ENCODE data around the gene EPN3. TPM values are rescaled to one million over a fixed set of nuclear protein-coding genes. Genes with fewer than 3 reads are reported as not detected.

EPN3 gene
- total RNA-seq, 2 donors from 2014 or later = 18.3 to 79.8 TPM

DNA sequence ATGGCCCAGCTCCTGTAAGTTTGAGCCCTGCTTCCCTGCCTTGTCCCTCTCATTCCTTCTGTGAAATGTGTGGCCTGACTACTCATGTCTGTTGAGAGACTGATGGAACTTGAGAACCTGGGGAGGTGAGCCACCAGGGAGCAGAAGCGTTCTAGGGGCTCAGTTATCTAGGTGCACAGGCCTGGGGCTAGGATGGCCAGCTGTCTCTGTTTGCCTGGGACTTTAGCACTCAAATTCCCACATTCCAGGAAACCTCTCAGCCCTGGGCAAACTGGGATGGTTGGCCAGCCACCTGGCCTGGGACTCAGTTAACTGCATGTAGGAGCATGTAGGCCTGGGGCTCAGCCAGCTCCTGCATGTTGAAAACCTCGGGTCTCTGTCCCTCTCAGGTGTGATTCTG lies 9.3 kb upstream of the EPN3 start:
- Histone ChIP-seq H3K4me3 (no peak overlapping the region), H3K27ac (no peak overlapping the region), H3K4me1 (no peaks in the 10 kb centered on the region), H3K27me3 (no peaks in the 10 kb centered on the region), H3K9me3 (no peaks in the 10 kb centered on the region), H3K9ac (ENCODE audit: low read depth in 2 of 2, low read length in 2 of 2) (no peak overlapping the region), H3K36me3 (no peaks in the 10 kb centered on the region)
- TF ChIP-seq, protein P1, sequence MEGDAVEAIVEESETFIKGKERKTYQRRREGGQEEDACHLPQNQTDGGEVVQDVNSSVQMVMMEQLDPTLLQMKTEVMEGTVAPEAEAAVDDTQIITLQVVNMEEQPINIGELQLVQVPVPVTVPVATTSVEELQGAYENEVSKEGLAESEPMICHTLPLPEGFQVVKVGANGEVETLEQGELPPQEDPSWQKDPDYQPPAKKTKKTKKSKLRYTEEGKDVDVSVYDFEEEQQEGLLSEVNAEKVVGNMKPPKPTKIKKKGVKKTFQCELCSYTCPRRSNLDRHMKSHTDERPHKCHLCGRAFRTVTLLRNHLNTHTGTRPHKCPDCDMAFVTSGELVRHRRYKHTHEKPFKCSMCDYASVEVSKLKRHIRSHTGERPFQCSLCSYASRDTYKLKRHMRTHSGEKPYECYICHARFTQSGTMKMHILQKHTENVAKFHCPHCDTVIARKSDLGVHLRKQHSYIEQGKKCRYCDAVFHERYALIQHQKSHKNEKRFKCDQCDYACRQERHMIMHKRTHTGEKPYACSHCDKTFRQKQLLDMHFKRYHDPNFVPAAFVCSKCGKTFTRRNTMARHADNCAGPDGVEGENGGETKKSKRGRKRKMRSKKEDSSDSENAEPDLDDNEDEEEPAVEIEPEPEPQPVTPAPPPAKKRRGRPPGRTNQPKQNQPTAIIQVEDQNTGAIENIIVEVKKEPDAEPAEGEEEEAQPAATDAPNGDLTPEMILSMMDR (IDR thresholded peaks at IDR 0.05) = no peak
- intact Hi-C loops (cut with DNase I) = no loop called here
- no peak for DNase-seq

DNA sequence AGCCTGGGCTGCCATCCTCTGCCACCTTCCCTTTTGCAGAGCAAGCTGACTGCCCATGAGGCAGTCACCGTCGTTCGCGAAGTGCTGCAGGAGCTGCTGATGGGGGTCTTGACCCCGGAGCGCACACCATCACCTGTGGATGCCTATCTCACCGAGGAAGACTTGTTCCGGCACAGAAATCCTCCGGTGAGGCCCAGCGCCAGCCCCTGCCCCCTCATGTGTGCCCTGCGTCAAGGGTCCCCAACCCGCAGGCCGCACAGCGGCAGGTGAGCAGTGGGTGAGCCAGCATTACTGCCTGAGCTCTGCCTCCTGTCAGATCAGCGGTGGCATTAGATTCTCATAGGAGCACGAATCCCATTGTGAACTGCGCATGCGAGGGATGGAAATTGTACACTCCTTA lies 7.7 kb upstream of the EPN3 start:
- intact Hi-C loops (cut with DNase I) = no loop called here
- H3K9ac ChIP-seq (ENCODE audit: low read depth in 2 of 2, low read length in 2 of 2) = no peak overlapping the region
- no peaks in the 10 kb centered on the region for H3K27me3 ChIP-seq
- H3K4me1 ChIP-seq = no peaks in the 10 kb centered on the region
- DNase-seq = no peak
- H3K9me3 ChIP-seq = no peaks in the 10 kb centered on the region
- TF ChIP-seq, protein P1 (IDR thresholded peaks at IDR 0.05) = no peak
- no peak overlapping the region for H3K4me3 ChIP-seq
- H3K36me3 ChIP-seq = no peaks in the 10 kb centered on the region
- no peak overlapping the region for H3K27ac ChIP-seq

DNA sequence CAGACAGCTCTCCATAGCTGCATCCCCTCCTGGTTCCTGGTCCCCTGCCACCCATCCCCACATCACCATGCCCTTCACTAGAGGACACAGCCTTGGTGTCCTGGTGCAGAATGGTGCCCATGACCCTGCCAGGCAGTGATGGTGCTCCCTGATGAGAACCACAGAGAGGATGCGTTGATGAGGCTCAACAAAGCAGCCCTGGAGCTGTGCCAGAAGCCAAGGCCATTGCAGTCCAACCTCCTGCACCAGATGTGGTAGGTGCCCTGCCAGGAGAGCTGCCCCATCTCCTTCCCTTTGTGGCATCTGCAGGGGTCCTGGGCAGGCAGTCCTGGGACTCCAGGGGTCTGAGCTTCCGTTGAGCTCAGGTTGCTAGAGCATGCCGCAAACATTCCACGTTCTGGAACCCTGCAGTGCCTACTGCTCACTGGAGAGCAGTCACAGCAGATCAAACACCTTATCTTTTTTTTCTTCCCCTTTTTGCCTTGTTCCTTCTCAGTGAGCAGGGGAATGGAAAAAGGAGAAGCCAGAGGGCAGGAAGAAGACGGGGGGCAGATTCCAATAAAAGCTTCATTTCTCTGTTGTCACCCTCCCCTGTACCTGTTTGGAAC lies 5.3 kb upstream of the EPN3 start:
- no peak overlapping the region for H3K9ac ChIP-seq (ENCODE audit: low read depth in 2 of 2, low read length in 2 of 2)
- H3K27me3 ChIP-seq = peaks cover 7% of the 10 kb centered on the region
- intact Hi-C loops (cut with DNase I) = no loop called here
- TF ChIP-seq, protein P1 (IDR thresholded peaks at IDR 0.05) = no peak
- no peak for DNase-seq
- H3K4me3 ChIP-seq = no peak overlapping the region
- no peaks in the 10 kb centered on the region for H3K9me3 ChIP-seq
- H3K4me1 ChIP-seq = no peaks in the 10 kb centered on the region
- no peaks in the 10 kb centered on the region for H3K36me3 ChIP-seq
- H3K27ac ChIP-seq = no peak overlapping the region

DNA sequence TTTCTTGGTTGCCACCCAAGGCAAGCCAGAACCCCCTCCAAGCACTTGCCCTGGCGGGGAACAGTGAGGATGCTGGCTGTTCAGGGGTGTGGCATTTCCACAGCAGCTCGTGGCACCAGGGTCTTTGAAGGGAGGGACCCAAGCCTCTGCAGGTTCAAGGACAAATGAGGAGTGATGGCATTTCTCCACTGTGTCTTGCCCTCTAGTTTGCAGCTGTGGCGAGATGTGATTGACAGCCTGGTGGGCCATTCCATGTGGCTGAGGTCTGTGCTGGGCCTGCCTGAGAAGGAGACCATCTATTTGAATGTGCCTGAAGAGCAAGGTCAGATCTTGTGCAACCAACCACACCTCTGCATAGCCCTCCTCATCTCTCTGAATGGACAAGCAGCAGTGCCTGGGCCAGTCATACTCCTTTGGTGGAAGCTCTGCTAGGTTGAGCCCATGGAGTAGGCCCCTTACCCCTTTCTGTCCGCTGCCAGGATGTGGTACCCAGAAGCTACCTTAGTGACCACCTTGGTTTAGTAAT lies 4.5 kb upstream of the EPN3 start:
- DNase-seq = no peak
- Histone ChIP-seq H3K9ac (ENCODE audit: low read depth in 2 of 2, low read length in 2 of 2) (no peak overlapping the region), H3K4me1 (no peaks in the 10 kb centered on the region), H3K9me3 (no peaks in the 10 kb centered on the region), H3K27ac (no peak overlapping the region), H3K36me3 (no peaks in the 10 kb centered on the region), H3K27me3 (peaks cover 7% of the 10 kb centered on the region), H3K4me3 (no peak overlapping the region)
- TF ChIP-seq, protein P1 (IDR thresholded peaks at IDR 0.05) = no peak
- intact Hi-C loops (cut with DNase I) = no loop called here

DNA sequence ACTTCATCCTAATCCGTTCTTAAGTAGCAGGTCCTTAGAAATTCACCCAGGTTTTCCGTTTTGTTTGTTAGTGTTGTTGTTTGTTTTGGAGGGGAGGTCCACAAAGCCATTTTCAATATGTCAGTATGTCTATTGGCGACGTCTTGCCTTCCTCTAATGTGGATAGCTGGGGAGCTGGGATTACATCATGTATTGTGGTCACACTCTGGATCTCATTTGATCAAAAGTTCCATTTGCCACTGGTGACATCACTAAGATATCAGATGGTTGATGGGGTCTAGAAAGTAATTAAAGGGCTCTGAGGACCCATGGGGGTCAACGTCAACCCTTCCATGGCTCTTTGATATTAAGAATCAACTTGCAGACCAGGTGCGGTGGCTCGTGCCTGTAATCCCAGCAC lies 2.7 kb upstream of the EPN3 start:
- Histone ChIP-seq H3K27me3 (peaks cover 7% of the 10 kb centered on the region), H3K9me3 (no peaks in the 10 kb centered on the region), H3K4me1 (no peaks in the 10 kb centered on the region), H3K9ac (ENCODE audit: low read depth in 2 of 2, low read length in 2 of 2) (no peak overlapping the region), H3K36me3 (no peaks in the 10 kb centered on the region), H3K27ac (no peak overlapping the region), H3K4me3 (no peak overlapping the region)
- intact Hi-C loops (cut with DNase I) = no loop called here
- TF ChIP-seq, protein P1 (IDR thresholded peaks at IDR 0.05) = no peak
- no peak for DNase-seq
